K562 (cell line): ENCODE measurements around the gene GPT2. TPM values are rescaled to one million over a fixed set of nuclear protein-coding genes. Genes with fewer than 3 reads are reported as not detected.

Experiments used
- ATF1 ChIP-seq, 2 experiments: fragments of 450-650 bp in 1 of 2; IDR thresholded peaks; 2 replicates each; pipeline ENCODE4 v1.6.1; 2016; ENCODE audit warnings: missing compliant biosample characterization in 1 of 2, missing genetic modification characterization in 1 of 2
- BHLHE40 ChIP-seq: IDR thresholded peaks from 2 replicates; pipeline ENCODE4 v1.6.1; 2011; ENCODE audit warnings: low read length, improper control_type of control experiment
- BRD4 ChIP-seq: fragments of 200-600 bp; sonication (generic); IDR thresholded peaks from 2 replicates; pipeline ENCODE4 v1.6.1; 2017; ENCODE audit warnings: inconsistent platforms
- GABPB1 ChIP-seq: sonication (generic); formaldehyde crosslinking; IDR thresholded peaks from 2 replicates; pipeline ENCODE4 v1.8.0; 2022; ENCODE audit warnings: mild to moderate bottlenecking, missing genetic modification reagents
- HDAC1 ChIP-seq, 2 experiments: fragments of 450-650 bp; IDR thresholded peaks; 2 replicates each; pipeline ENCODE4 v1.6.1; 2016 to 2017; ENCODE audit warnings: inconsistent platforms in 1 of 2, mild to moderate bottlenecking in 1 of 2, moderate library complexity in 1 of 2
- HMGXB4 ChIP-seq: sonication (generic); formaldehyde crosslinking; IDR thresholded peaks from 2 replicates; pipeline ENCODE4 v1.8.1; 2023; ENCODE audit warnings: mild to moderate bottlenecking, missing genetic modification reagents
- HNRNPH1 ChIP-seq: fragments of 200-400 bp; formaldehyde crosslinking; optimal IDR thresholded peaks from 2 replicates; pipeline ENCODE3; 2017; ENCODE audit warnings: low read depth, mild to moderate bottlenecking, low read length, moderate library complexity
- HNRNPK ChIP-seq: fragments of 200-400 bp; formaldehyde crosslinking; IDR thresholded peaks from one replicate; pipeline ENCODE4 v1.6.1; 2018; ENCODE audit warnings: mild to moderate bottlenecking, low read depth, low read length; ENCODE audit not compliant: poor library complexity, severe bottlenecking
- KLF16 ChIP-seq: IDR thresholded peaks from 2 replicates; pipeline ENCODE4 v1.6.1; 2016; ENCODE audit warnings: antibody characterized with exemption
- NFE2L1 ChIP-seq: fragments of 450-650 bp; IDR thresholded peaks from 2 replicates; pipeline ENCODE4 v1.6.1; 2016; ENCODE audit warnings: missing genetic modification characterization, low read depth, mild to moderate bottlenecking, missing compliant biosample characterization, moderate library complexity, borderline replicate concordance
- PML ChIP-seq: IDR thresholded peaks from 2 replicates; pipeline ENCODE4 v1.6.1; 2012; ENCODE audit warnings: low read length, inconsistent platforms
- RCOR1 ChIP-seq, 2 experiments: IDR thresholded peaks; 2 replicates each; pipeline ENCODE4 v1.6.1; 2012; ENCODE audit warnings: low read depth in 2 of 2, low read length in 2 of 2, borderline replicate concordance in 1 of 2, improper control_type of control experiment in 1 of 2
- SAP30 ChIP-seq: fragments of 200-600 bp; sonication (generic); IDR thresholded peaks from 2 replicates; pipeline ENCODE4 v1.6.1; 2012; ENCODE audit warnings: borderline replicate concordance, low read depth, mild to moderate bottlenecking, moderate library complexity, low read length, control low read depth, inconsistent platforms; ENCODE audit not compliant: insufficient read depth, poor library complexity, severe bottlenecking
- SMC3 ChIP-seq: conservative IDR thresholded peaks from 2 replicates; pipeline ENCODE4 v1.6.1; 2011; ENCODE audit warnings: low read depth, low read length, improper control_type of control experiment; ENCODE audit not compliant: insufficient read depth
- SREBF1 ChIP-seq: fragments of 150-350 bp; IDR thresholded peaks from 2 replicates; pipeline ENCODE4 v1.6.1; 2014; ENCODE audit warnings: antibody characterized with exemption, low read depth, low read length, borderline replicate concordance
- STAT5A ChIP-seq: IDR thresholded peaks from 2 replicates; pipeline ENCODE4 v1.6.1; 2012; ENCODE audit warnings: low read length, inconsistent platforms, borderline replicate concordance
- THAP7 ChIP-seq: fragments of 250-450 bp; sonication (Bioruptor Pico); IDR thresholded peaks from 2 replicates; pipeline ENCODE4 v1.5.0; 2021
- TRIM28 ChIP-seq: fragments of 450-650 bp; IDR thresholded peaks from 2 replicates; pipeline ENCODE4 v1.6.1; 2017
- UBTF ChIP-seq, 2 experiments: IDR thresholded peaks; 2 replicates each; pipeline ENCODE4 v1.6.1; 2012; ENCODE audit warnings: improper control_type of control experiment in 2 of 2, low read depth in 2 of 2, low read length in 2 of 2, borderline replicate concordance in 1 of 2
- ZFP30 ChIP-seq: fragments of 250-450 bp; sonication (Bioruptor Pico); IDR thresholded peaks from 2 replicates; pipeline ENCODE4 v1.8.0; 2022; ENCODE audit warnings: moderate library complexity, mild to moderate bottlenecking, inconsistent platforms, borderline replicate concordance
- ZFP36 ChIP-seq: fragments of 150-350 bp; IDR thresholded peaks from 2 replicates; pipeline ENCODE4 v1.6.1; 2018; ENCODE audit warnings: low read length, low read depth; ENCODE audit not compliant: partially characterized antibody
- ZNF24 ChIP-seq: fragments of 450-650 bp; IDR thresholded peaks from 2 replicates; pipeline ENCODE4 v1.6.1; 2016
- ZNF282 ChIP-seq: sonication (generic); formaldehyde crosslinking; IDR thresholded peaks from 2 replicates; pipeline ENCODE4 v1.8.1; 2023; ENCODE audit warnings: missing genetic modification reagents
- ZNF408 ChIP-seq: fragments of 250-450 bp; sonication (Bioruptor Pico); IDR thresholded peaks from 2 replicates; pipeline ENCODE4 v1.4.0; 2020; ENCODE audit warnings: low read depth, mild to moderate bottlenecking, moderate library complexity
- polyA plus RNA-seq, 8 experiments: library from polyadenylated mRNA; depleted of rRNA in 4 of 8; stranded (reverse) in 5 of 8; unstranded in 3 of 8; fragments of >200 nt; fragmentation: Nextera tagmentation in 2 of 8; fragmentation: Illumina TruSeq in 1 of 8; extraction: Ambion mirVana in 2 of 8; extraction: Trizol in 1 of 8; gene quantifications; 2 replicates each; pipeline versions ENCODE4 v1.2.1 to v1.2.3, GENCODE V29; 2011 to 2014; ENCODE audit warnings: inconsistent platforms in 1 of 8, missing spikeins in 1 of 8
- total RNA-seq, 7 experiments: library from RNA; depleted of rRNA in 6 of 7; stranded (reverse); fragments of >200 nt in 6 of 7; fragmentation: Illumina TruSeq in 2 of 7; extraction: Trizol in 2 of 7; gene quantifications; 2 replicates each; pipeline versions ENCODE4 v1.2.1 to v1.2.3, GENCODE V29; 2011 to 2021; ENCODE audit warnings: low replicate concordance in 1 of 7

Gene GPT2
- total and polyA plus RNA-seq, 9 of the 15 experiments (the other 6 are each of a cell fraction or from before 2014, with no cell fraction given), result 0.79 to 14.4 (median 5.8) TPM

GRCh38 chr16:46929378-46930332, 45.5 kb downstream of the GPT2 start (continued):
- TF ChIP-seq HDAC1 (IDR thresholded peaks at IDR 0.05) (no peak), ATF1 (CRISPR knock-in tag; IDR thresholded peaks at IDR 0.05) (no peak), ATF1 (tag; IDR thresholded peaks at IDR 0.05) (no peak), SAP30 (no peak), UBTF (IDR thresholded peaks at IDR 0.05; ENCODE audit: borderline replicate concordance in 1 of 2, low read depth in 2 of 2, low read length in 2 of 2) (no peak), ZNF282 (CRISPR knock-in tag) (no peak), NFE2L1 (tag) (no peak), PML (no peak), TRIM28 (no peak), ZFP30 (no peak), ZNF408 (no peak), SMC3 (peak; percentile 81), BRD4 (no peak), SREBF1 (no peak), KLF16 (0 out of 2 replicates have a peak, but pooled peaks have one; percentile 23), STAT5A (no peak), HNRNPK (no peak), HNRNPH1 (no peak), HMGXB4 (CRISPR knock-in tag) (no peak), GABPB1 (CRISPR knock-in tag) (no peak), THAP7 (CRISPR knock-in tag) (no peak), ZFP36 (no peak), RCOR1 (IDR thresholded peaks at IDR 0.05; ENCODE audit: borderline replicate concordance in 1 of 2, low read depth in 2 of 2, low read length in 2 of 2) (peak in 1 of 2 experiments; percentile 41; a peak in 1 of 4 replicates), BHLHE40 (no peak), ZNF24 (no peak)
